CD4-positive, alpha-beta T cell (primary cell): ENCODE measurements around the gene RNF115. TPM values are rescaled to one million over a fixed set of nuclear protein-coding genes. Genes with fewer than 3 reads are reported as not detected.

Experiments used
- ATAC-seq: fragments of 200-7000 bp; cut with Tn5 transposase; one replicate; pipeline ENCODE4 v1.10.0; 2022; ENCODE audit warnings: mild to moderate bottlenecking; ENCODE audit not compliant: poor library complexity
- CTCF ChIA-PET: fragments of 350-600 bp; sonication (Branson Sonifier 250); formaldehyde crosslinking; loops from one replicate; lab custom pipeline; 2021; ENCODE audit warnings: antibody characterized with exemption, inconsistent platforms; lab: Charles Lee
- POLR2A ChIA-PET: fragments of 350-600 bp; sonication (Branson Sonifier 250); formaldehyde crosslinking; loops from one replicate; lab custom pipeline; 2021; ENCODE audit warnings: antibody characterized with exemption, inconsistent platforms; lab: Charles Lee
- DNase-seq, 14 experiments: peaks; one replicate each; pipeline ENCODE4 v3.0.0-alpha.2; 2013 to 2020; ENCODE audit warnings: mixed read lengths in 2 of 14
- H3K27ac ChIP-seq, 2 donors: one replicate each; pipeline versions ENCODE4 v1.5.1 to v1.7.0; 2013; ENCODE audit warnings: low read length in 2 of 2, low read depth in 1 of 2, mild to moderate bottlenecking in 1 of 2
- H3K27me3 ChIP-seq, 2 experiments: 1 replicate in 1 of 2; 2 replicates in 1 of 2; pipeline versions ENCODE4 v1.6.1 to v1.7.0; 2013; ENCODE audit warnings: low read length in 2 of 2, control low read depth in 1 of 2, mild to moderate bottlenecking in 1 of 2, moderate library complexity in 1 of 2; ENCODE audit not compliant: insufficient read depth in 2 of 2, control insufficient read depth in 1 of 2
- H3K36me3 ChIP-seq: one replicate; pipeline ENCODE4 v1.6.1; 2013; ENCODE audit warnings: low read length, control low read depth; ENCODE audit not compliant: insufficient read depth
- H3K4me1 ChIP-seq: one replicate; pipeline ENCODE4 v1.6.1; 2013; ENCODE audit warnings: low read length, control low read depth; ENCODE audit not compliant: insufficient read depth
- H3K4me3 ChIP-seq: one replicate; pipeline ENCODE4 v1.5.1; 2013; ENCODE audit warnings: mild to moderate bottlenecking, low read length, moderate library complexity
- H3K9me3 ChIP-seq, 2 experiments: 1 replicate in 1 of 2; 2 replicates in 1 of 2; pipeline versions ENCODE4 v1.6.1 to v1.7.0; 2013; ENCODE audit warnings: low read length in 2 of 2, mild to moderate bottlenecking in 2 of 2, control low read depth in 1 of 2, moderate library complexity in 1 of 2; ENCODE audit not compliant: control insufficient read depth in 1 of 2, insufficient read depth in 1 of 2
- H3K27ac Mint-ChIP-seq: one replicate; pipeline ENCODE4 v1.8.0; 2020; ENCODE audit warnings: mixed read lengths
- H3K27me3 Mint-ChIP-seq: one replicate; pipeline ENCODE4 v1.8.0; 2021; ENCODE audit warnings: mixed read lengths
- H3K36me3 Mint-ChIP-seq: one replicate; pipeline ENCODE4 v1.8.0; 2021; ENCODE audit warnings: low read depth, mixed read lengths
- H3K4me1 Mint-ChIP-seq: one replicate; pipeline ENCODE4 v1.8.0; 2021; ENCODE audit warnings: low read depth, mixed read lengths
- H3K4me3 Mint-ChIP-seq: one replicate; pipeline ENCODE4 v1.8.0; 2020; ENCODE audit warnings: mild to moderate bottlenecking, mixed read lengths
- H3K9me3 Mint-ChIP-seq: one replicate; pipeline ENCODE4 v1.8.0; 2020; ENCODE audit warnings: mixed read lengths
- CTCF ChIP-seq: fragments of 200-600 bp; IDR thresholded peaks from one replicate; pipeline ENCODE4 v1.8.0; 2022; ENCODE audit warnings: antibody characterized with exemption, mild to moderate bottlenecking
- intact Hi-C, 2 experiments: fragments of 100-400 bp; cut with DNase I in 1 of 2; cut with micrococcal nuclease in 1 of 2; formaldehyde crosslinking; loops; one replicate each; pipeline versions ENCODE4 v1.15.1 to v1.9.0; 2023 to 2025; cut with DNase I, micrococcal nuclease
- total RNA-seq, 174 experiments: library from RNA in 2 of 174; stranded (reverse) in 2 of 174; gene quantifications; one replicate each; pipeline ENCODE4 v1.2.3 and lab custom pipeline; 2021 to 2026

The RNF115 gene
- total RNA-seq, 2 experiments from 2014 or later: 11.4 to 11.9 TPM

GRCh38 chr1:145740269-145740668 is 83.6 kb downstream of the RNF115 start:
- no peak for TF ChIP-seq CTCF
- no peak overlapping the region for H3K4me3 Mint-ChIP-seq
- ChIA-PET CTCF (no interaction called here), POLR2A (no interaction called here)
- no peaks in the 10 kb centered on the region for H3K27me3 Mint-ChIP-seq
- no peaks in the 10 kb centered on the region for H3K27me3 ChIP-seq
- H3K36me3 Mint-ChIP-seq: peaks cover 37% of the 10 kb centered on the region
- no peak for DNase-seq
- no peaks in the 10 kb centered on the region for H3K9me3 Mint-ChIP-seq
- no peak for ATAC-seq
- no peaks in the 10 kb centered on the region for H3K4me1 Mint-ChIP-seq
- peaks cover 34% of the 10 kb centered on the region for H3K36me3 ChIP-seq
- no peaks in the 10 kb centered on the region for H3K9me3 ChIP-seq
- no peak overlapping the region for H3K27ac Mint-ChIP-seq
- intact Hi-C loops: no loop called here
- H3K4me3 ChIP-seq: no peak overlapping the region
- H3K4me1 ChIP-seq: no peaks in the 10 kb centered on the region
- H3K27ac ChIP-seq: no peak overlapping the region

- intact Hi-C loops: no loop called here
- CTCF ChIA-PET: no interaction called here
Measured at GRCh38 chr1:145736191-145736590, 87.7 kb downstream of the RNF115 start.

GRCh38 chr1:145730900-145731299 is 93.0 kb downstream of the RNF115 start:
- no peaks in the 10 kb centered on the region for H3K9me3 ChIP-seq
- CTCF ChIA-PET: no interaction called here
- intact Hi-C loops: no loop called here
- H3K27ac Mint-ChIP-seq: no peak overlapping the region
- H3K36me3 ChIP-seq: no peaks in the 10 kb centered on the region
- POLR2A ChIA-PET: no interaction called here
- no peaks in the 10 kb centered on the region for H3K27me3 ChIP-seq
- H3K27ac ChIP-seq: no peak overlapping the region
- H3K4me1 Mint-ChIP-seq: no peaks in the 10 kb centered on the region
- H3K4me3 Mint-ChIP-seq: no peak overlapping the region
- no peaks in the 10 kb centered on the region for H3K4me1 ChIP-seq
- no peaks in the 10 kb centered on the region for H3K36me3 Mint-ChIP-seq
- TF ChIP-seq CTCF: no peak
- H3K4me3 ChIP-seq: no peak overlapping the region
- H3K27me3 Mint-ChIP-seq: no peaks in the 10 kb centered on the region
- no peak for ATAC-seq
- H3K9me3 Mint-ChIP-seq: no peaks in the 10 kb centered on the region
- DNase-seq: no peak

More at GRCh38 chr1:145736191-145736590, 87.7 kb downstream of the RNF115 start:
- no peak for TF ChIP-seq CTCF
- Histone ChIP-seq H3K4me3 (no peak overlapping the region), H3K27me3 (no peaks in the 10 kb centered on the region), H3K27ac (no peak overlapping the region), H3K9me3 (no peaks in the 10 kb centered on the region), H3K36me3 (peaks cover 4% of the 10 kb centered on the region), H3K4me1 (no peaks in the 10 kb centered on the region)
- Mint-ChIP-seq H3K27ac (no peak overlapping the region), H3K4me3 (no peak overlapping the region), H3K4me1 (no peaks in the 10 kb centered on the region), H3K36me3 (peaks cover 3% of the 10 kb centered on the region), H3K9me3 (no peaks in the 10 kb centered on the region), H3K27me3 (no peaks in the 10 kb centered on the region)
- DNase-seq: no peak
- ATAC-seq: no peak
- POLR2A ChIA-PET: no interaction called here
